AG04449 (cell line): ENCODE results near the gene NUMB.

Source experiments
- CTCF ChIA-PET: fragments of 350-600 bp; formaldehyde crosslinking; extraction: SDS; loops from one replicate; lab custom pipeline; 2021; ENCODE audit warnings: antibody characterized with exemption; lab: Yijun Ruan, JAX
- POLR2A ChIA-PET: fragments of 400-600, 350-600 bp; formaldehyde crosslinking; extraction: SDS; loops from one replicate; lab custom pipeline; 2020; ENCODE audit warnings: antibody characterized with exemption, inconsistent platforms; lab: Yijun Ruan, JAX
- DNase-seq: peaks from one replicate; pipeline ENCODE4 v3.0.0-alpha.2; 2010; ENCODE audit warnings: low read depth, low spot score
- H3K4me3 ChIP-seq: 2 replicates; pipeline ENCODE4 v1.5.1; 2011; ENCODE audit warnings: low read depth, mild to moderate bottlenecking, control low read depth, low read length
- CTCF ChIP-seq: IDR thresholded peaks from one replicate; pipeline ENCODE4 v1.5.1; 2011; ENCODE audit warnings: mild to moderate bottlenecking, moderate library complexity, low read length, control low read depth, inconsistent platforms; ENCODE audit not compliant: insufficient read depth; ENCODE audit errors: missing control alignments

The NUMB gene

GRCh38 chr14:73280903-73281302 is 177.4 kb downstream of the NUMB start:
- H3K4me3 ChIP-seq, result no peak overlapping the region
- POLR2A ChIA-PET, result interaction anchor here (0.6 kb wide), 1 partner anchor 54 kb away, joined by 5 read pairs; no protein-coding TSS in a partner anchor
- CTCF ChIA-PET, result interaction anchor here (1.1 to 7.7 kb wide), 5 partner anchors 14 to 191 kb away, joined by 3 to 46 read pairs (median 15); partner anchors contain the start of gene NUMB
- no peak for TF ChIP-seq CTCF
- no peak for DNase-seq

- DNase-seq, result no peak
- ChIA-PET CTCF (interaction anchor here (1.3 kb wide), 1 partner anchor 18 kb away, joined by 3 read pairs; no protein-coding TSS in a partner anchor), POLR2A (no interaction called here)
- TF ChIP-seq CTCF, result no peak
- no peak overlapping the region for H3K4me3 ChIP-seq
Measured at GRCh38 chr14:73277376-73277775, 181.0 kb downstream of the NUMB start.

GRCh38 chr14:73276836-73277235 is 181.5 kb downstream of the NUMB start:
- ChIA-PET POLR2A (no interaction called here), CTCF (interaction anchor here (1.3 kb wide), 1 partner anchor 19 kb away, joined by 3 read pairs; no protein-coding TSS in a partner anchor)
- no peak for DNase-seq
- no peak for TF ChIP-seq CTCF
- H3K4me3 ChIP-seq, result no peak overlapping the region

- ChIA-PET POLR2A (no interaction called here), CTCF (interaction anchor here (0.8 to 4.0 kb wide), 4 partner anchors 21 to 198 kb away, joined by 3 to 22 read pairs (median 7); no protein-coding TSS in a partner anchor)
- H3K4me3 ChIP-seq, result no peak overlapping the region
- no peak for TF ChIP-seq CTCF
- DNase-seq, result no peak
Measured at GRCh38 chr14:73273799-73274198, 184.5 kb downstream of the NUMB start.

GRCh38 chr14:73272393-73272792 is 186.0 kb downstream of the NUMB start:
- no peak overlapping the region for H3K4me3 ChIP-seq
- TF ChIP-seq CTCF, result no peak
- ChIA-PET CTCF (interaction anchor here (0.8 to 4.0 kb wide), 4 partner anchors 12 to 99 kb away, joined by 3 to 22 read pairs (median 12); no protein-coding TSS in a partner anchor), POLR2A (no interaction called here)
- no peak for DNase-seq

GRCh38 chr14:73269729-73270531 is 188.4 kb downstream of the NUMB start:
- DNase-seq, result no peak
- H3K4me3 ChIP-seq, result peak overlapping the region; percentile 38
- ChIA-PET CTCF (interaction anchor here (0.7 to 4.0 kb wide), 5 partner anchors 21 to 202 kb away, joined by 3 to 22 read pairs (median 5); no protein-coding TSS in a partner anchor), POLR2A (no interaction called here)
- TF ChIP-seq CTCF, result no peak
